K562 (cell line): ENCODE results near the gene XPO6. TPM values are rescaled to one million over a fixed set of nuclear protein-coding genes. Genes with fewer than 3 reads are reported as not detected.
A peak's percentile ranks its signal among the peaks of the same experiment; 100 is the strongest.

Experiments used
- ATAC-seq: fragments of 200-7000 bp; cut with Tn5 transposase; 3 replicates; pipeline ENCODE4 v1.9.1; 2020; ENCODE audit warnings: moderate library complexity
- BruUV-seq: library from RNA; stranded (reverse); fragments of 400-500 nt; replicated peaks from 2 replicates; lab custom pipeline; 2021; lab: Mats Ljungman, UMichigan
- CTCF ChIA-PET: fragments of 300-600 bp; formaldehyde crosslinking; extraction: SDS; loops from one replicate; lab custom pipeline; 2021; ENCODE audit warnings: low intra/inter-chr PET ratio; lab: Yijun Ruan, JAX
- POLR2A ChIA-PET: fragments of 300-600, 350-650 bp; sonication (Branson Sonifier 250); formaldehyde crosslinking; extraction: SDS; loops from one replicate; lab custom pipeline; 2021; ENCODE audit warnings: antibody characterized with exemption, inconsistent platforms; lab: Yijun Ruan, JAX
- DNase-seq, 4 experiments: peaks; one replicate each; pipeline versions ENCODE4 v3.0.0 to v3.0.0-alpha.2; 2011 to 2018; ENCODE audit warnings: low spot score in 3 of 4, mixed read lengths in 3 of 4; ENCODE audit errors: extremely low read depth in 1 of 4
- FAIRE-seq: peaks from 2 replicates; lab custom pipeline; 2011; peaks lifted over from hg19 to GRCh38; lab: Jason Lieb, UNC
- H2AFZ ChIP-seq: 2 replicates; pipeline ENCODE4 v1.6.0; 2011; ENCODE audit warnings: low read depth, low read length, control low read depth, inconsistent platforms
- H3K27ac ChIP-seq: fragments of 200-600 bp; 3 replicates; pipeline ENCODE4 v1.8.0; 2011; ENCODE audit warnings: low read depth, mild to moderate bottlenecking, control low read depth, inconsistent platforms, low read length, moderate library complexity, mixed read lengths; ENCODE audit errors: extremely low read depth
- H3K27me3 ChIP-seq, 2 experiments: fragments of 300-600 bp in 1 of 2; 2 replicates in 1 of 2; 3 replicates in 1 of 2; pipeline versions ENCODE4 v1.6.0 to v1.8.0; 2011; ENCODE audit warnings: inconsistent platforms in 2 of 2, low read length in 2 of 2, mild to moderate bottlenecking in 1 of 2, mixed read lengths in 1 of 2, moderate library complexity in 1 of 2; ENCODE audit not compliant: control insufficient read depth in 2 of 2, insufficient read depth in 2 of 2
- H3K36me3 ChIP-seq: fragments of 300-600 bp; 3 replicates; pipeline ENCODE4 v1.8.0; 2011; ENCODE audit warnings: mild to moderate bottlenecking, low read length, inconsistent platforms; ENCODE audit not compliant: control insufficient read depth, insufficient read depth
- H3K4me1 ChIP-seq, 2 experiments: fragments of 200-600 bp in 1 of 2; replicated peaks in 1 of 2; 2 replicates in 1 of 2; 3 replicates in 1 of 2; pipeline versions ENCODE4 v1.5.1 to v1.8.0; 2011; ENCODE audit warnings: inconsistent platforms in 2 of 2, low read length in 2 of 2, mild to moderate bottlenecking in 1 of 2, mixed read lengths in 1 of 2, moderate library complexity in 1 of 2; ENCODE audit not compliant: control insufficient read depth in 2 of 2, insufficient read depth in 2 of 2
- H3K4me2 ChIP-seq: 2 replicates; pipeline ENCODE4 v1.6.1; 2011; ENCODE audit warnings: low read length, control low read depth, inconsistent platforms, mixed read lengths; ENCODE audit not compliant: insufficient read depth
- H3K4me3 ChIP-seq: fragments of 200-600 bp; sonication (generic), shearing (Covaris generic); 2 replicates; pipeline ENCODE4 v1.5.1; 2016; ENCODE audit warnings: control low read depth, inconsistent platforms
- H3K79me2 ChIP-seq: fragments of 200-600 bp; 3 replicates; pipeline ENCODE4 v1.8.0; 2011; ENCODE audit warnings: low read length, inconsistent platforms; ENCODE audit not compliant: control insufficient read depth, insufficient read depth
- H3K9ac ChIP-seq, 2 experiments: 2 replicates each; pipeline versions ENCODE4 v1.6.0 to v1.6.1; 2011; ENCODE audit warnings: low read depth in 2 of 2, low read length in 2 of 2, control low read depth in 1 of 2, inconsistent platforms in 1 of 2, mild to moderate bottlenecking in 1 of 2, mixed read lengths in 1 of 2; ENCODE audit not compliant: insufficient read depth in 1 of 2
- H3K9me1 ChIP-seq: one replicate; pipeline ENCODE4 v1.6.0; 2011; ENCODE audit warnings: inconsistent platforms, mild to moderate bottlenecking, low read length, moderate library complexity; ENCODE audit not compliant: control insufficient read depth, insufficient read depth
- H3K9me3 ChIP-seq: replicated peaks from 2 replicates; pipeline ENCODE4 v1.5.1; 2011; ENCODE audit warnings: low read depth, low read length, inconsistent platforms; ENCODE audit not compliant: control insufficient read depth, insufficient read depth
- H4K20me1 ChIP-seq: replicated peaks from 2 replicates; pipeline ENCODE4 v1.6.1; 2011; ENCODE audit warnings: low read length, inconsistent platforms, mixed read lengths; ENCODE audit not compliant: control insufficient read depth, insufficient read depth
- CBX8 ChIP-seq: fragments of 200-600 bp; sonication (generic); IDR thresholded peaks from 2 replicates; pipeline ENCODE4 v1.6.1; 2012; ENCODE audit warnings: borderline replicate concordance, mixed run types, low read depth, mild to moderate bottlenecking, moderate library complexity, mixed read lengths, low read length, control low read depth, inconsistent platforms; ENCODE audit not compliant: poor library complexity, severe bottlenecking; ENCODE audit errors: extremely low read depth
- ELK3 ChIP-seq: fragments of 450-650 bp; formaldehyde crosslinking; IDR thresholded peaks from 2 replicates; pipeline ENCODE4 v1.4.0; 2020; ENCODE audit warnings: mild to moderate bottlenecking
- MECOM ChIP-seq: fragments of 250-450 bp; sonication (Bioruptor Pico); IDR thresholded peaks from 2 replicates; pipeline ENCODE4 v1.8.0; 2022; ENCODE audit warnings: inconsistent platforms
- NCOA2 ChIP-seq, 2 experiments: fragments of 450-650 bp; IDR thresholded peaks; 2 replicates each; pipeline ENCODE4 v1.6.1; 2018; ENCODE audit warnings: mild to moderate bottlenecking in 2 of 2, moderate library complexity in 1 of 2; ENCODE audit not compliant: partially characterized antibody in 2 of 2
- OTX1 ChIP-seq: fragments of 450-650 bp; formaldehyde crosslinking; IDR thresholded peaks from 2 replicates; pipeline ENCODE4 v1.4.0; 2022; ENCODE audit warnings: mild to moderate bottlenecking
- STAT6 ChIP-seq: sonication (generic); formaldehyde crosslinking; IDR thresholded peaks from 2 replicates; pipeline ENCODE4 v1.8.1; 2023; ENCODE audit warnings: mild to moderate bottlenecking, missing genetic modification reagents
- TAF15 ChIP-seq: fragments of 200-400 bp; formaldehyde crosslinking; IDR thresholded peaks from 2 replicates; pipeline ENCODE4 v1.6.1; 2017; ENCODE audit warnings: mild to moderate bottlenecking, low read depth, low read length, moderate library complexity
- ZNF316 ChIP-seq: fragments of 450-650 bp; IDR thresholded peaks from 2 replicates; pipeline ENCODE4 v1.6.1; 2016
- ZNF431 ChIP-seq: sonication (generic); formaldehyde crosslinking; IDR thresholded peaks from 2 replicates; pipeline ENCODE4 v1.8.0; 2022; ENCODE audit warnings: mild to moderate bottlenecking, missing genetic modification reagents
- WGBS: fragments of 100-300 bp; shearing (Covaris generic); methylation state at CpG from one replicate; pipeline ENCODE4 v1.1.6; 2016; ENCODE audit warnings: low coverage, mixed read lengths; ENCODE audit not compliant: insufficient coverage; ENCODE audit errors: missing lambda C conversion rate; 5-methylcytosine and 5-hydroxymethylcytosine counted together
- in situ Hi-C: fragments of 300-500 bp; cut with MboI; formaldehyde crosslinking; loops from 4 replicates; pipeline ENCODE4 v1.15.0; 2018; ENCODE audit warnings: inconsistent platforms, mixed read lengths
- intact Hi-C: fragments of 100-400 bp; cut with micrococcal nuclease; formaldehyde crosslinking; loops from 2 replicates; pipeline ENCODE4 v1.14.2; 2022
- polyA plus RNA-seq, 8 experiments: library from polyadenylated mRNA; depleted of rRNA in 4 of 8; stranded (reverse) in 5 of 8; unstranded in 3 of 8; fragments of >200 nt; fragmentation: Nextera tagmentation in 2 of 8; fragmentation: Illumina TruSeq in 1 of 8; extraction: Ambion mirVana in 2 of 8; extraction: Trizol in 1 of 8; gene quantifications; 2 replicates each; pipeline versions ENCODE4 v1.2.1 to v1.2.3, GENCODE V29; 2011 to 2014; ENCODE audit warnings: inconsistent platforms in 1 of 8, missing spikeins in 1 of 8
- total RNA-seq, 7 experiments: library from RNA; depleted of rRNA in 6 of 7; stranded (reverse); fragments of >200 nt in 6 of 7; fragmentation: Illumina TruSeq in 2 of 7; extraction: Trizol in 2 of 7; gene quantifications; 2 replicates each; pipeline versions ENCODE4 v1.2.1 to v1.2.3, GENCODE V29; 2011 to 2021; ENCODE audit warnings: low replicate concordance in 1 of 7
- TF ChIP-seq, protein P1 (sequence below): fragments of 450-650 bp; formaldehyde crosslinking; conservative IDR thresholded peaks from 2 replicates; pipeline ENCODE4 v1.4.0; 2022; ENCODE audit warnings: mild to moderate bottlenecking, missing genetic modification characterization

XPO6 gene
- total and polyA plus RNA-seq, 9 of the 15 experiments (the other 6 are each of a cell fraction or from before 2014, with no cell fraction given): 11.2 to 196 (median 119) TPM

DNA sequence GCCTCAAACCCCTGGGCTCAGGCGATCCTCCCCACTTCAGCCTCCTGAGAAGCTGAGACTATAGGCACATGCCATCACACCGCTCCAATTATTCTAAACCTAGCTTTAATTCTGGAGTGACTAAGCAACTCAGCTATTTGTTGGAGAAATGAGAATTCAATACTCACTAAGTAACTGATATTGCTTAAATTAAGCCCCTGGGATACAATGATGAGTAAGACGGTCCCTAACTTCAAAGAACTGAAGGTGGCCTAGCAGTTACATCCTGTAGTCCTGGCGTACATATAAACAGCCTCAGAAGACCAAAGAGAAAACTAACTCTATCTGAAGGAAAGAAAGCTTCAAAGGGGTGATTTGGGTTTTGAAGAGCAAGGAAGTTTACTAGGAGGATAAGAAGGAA, 25.0 kb downstream of the XPO6 start:
- H3K9ac ChIP-seq: no peak overlapping the region
- H3K27ac ChIP-seq: peak overlapping the region; percentile 36; the same call in 1 of the 3 replicates
- TF ChIP-seq ZNF316 (0 out of 2 replicates have a peak, but pooled peaks have one; percentile 2), CBX8 (no peak), NCOA2 (IDR thresholded peaks at IDR 0.05; ENCODE audit: partially characterized antibody in 2 of 2) (peak in 1 of 2 experiments; percentile 67), OTX1 (CRISPR knock-in tag) (no peak)
- DNase-seq: no peak
- in situ Hi-C loops: no loop called here
- peaks cover 56% of the 10 kb centered on the region for H3K36me3 ChIP-seq
- H3K4me1 ChIP-seq: peaks cover 12 to 49% of the 10 kb centered on the region in 2 experiments
- no peaks in the 10 kb centered on the region for H3K27me3 ChIP-seq
- WGBS: 74% methylated on average over 4 of the region's 4 CpGs
- H3K4me2 ChIP-seq: no peak overlapping the region
- intact Hi-C loops: no loop called here
- FAIRE-seq: no peak
- no peaks in the 10 kb centered on the region; the same call in 1 of the 2 replicates for H3K9me3 ChIP-seq
- peak; percentile 17; the same call in 1 of the 3 replicates for ATAC-seq
- peaks cover 100% of the 10 kb centered on the region for H3K79me2 ChIP-seq
- peaks cover 5% of the 10 kb centered on the region for H3K9me1 ChIP-seq
- peaks cover 43% of the 10 kb centered on the region for H4K20me1 ChIP-seq
- H2AFZ ChIP-seq: no peak overlapping the region
- no peak overlapping the region for H3K4me3 ChIP-seq
- ChIA-PET POLR2A (interaction anchor here (1.2 kb wide), 1 partner anchor 16 kb away, joined by 3 read pairs; no protein-coding TSS in a partner anchor), CTCF (no interaction called here)
- BruUV-seq: no TSS peak

DNA sequence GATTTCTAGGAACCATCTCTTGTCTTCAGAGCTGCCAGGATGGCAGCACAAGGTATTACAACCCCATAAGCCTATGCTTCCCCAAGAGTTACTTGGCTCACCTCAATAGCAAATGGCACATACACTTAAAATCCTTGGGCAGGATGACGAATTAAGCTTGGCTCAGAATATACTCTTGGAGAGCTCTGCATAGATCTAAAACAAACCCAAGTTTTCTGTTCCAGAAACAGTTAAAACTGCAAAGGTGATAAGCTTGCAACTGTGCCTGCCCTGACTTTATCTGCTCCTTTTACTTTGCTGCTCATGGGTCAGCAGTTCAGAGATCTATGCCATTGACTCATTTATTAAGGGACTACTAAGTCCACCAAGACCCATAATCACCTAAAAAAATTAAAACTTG, 26.1 kb downstream of the XPO6 start:
- Histone ChIP-seq H3K9ac (peak overlapping the region; percentile 4 to 40; a peak in 1 of 4 replicates), H3K36me3 (peaks cover 60% of the 10 kb centered on the region), H3K4me2 (peak overlapping the region; percentile 24; the same call in 1 of the 2 replicates), H4K20me1 (peaks cover 41% of the 10 kb centered on the region), H3K9me3 (no peaks in the 10 kb centered on the region), H3K4me1 (peaks cover 12 to 54% of the 10 kb centered on the region in 2 experiments), H3K4me3 (no peak overlapping the region), H3K9me1 (peaks cover 9% of the 10 kb centered on the region), H3K79me2 (peaks cover 100% of the 10 kb centered on the region), H3K27me3 (no peaks in the 10 kb centered on the region), H3K27ac (peak overlapping the region; percentile 36; the same call in 1 of the 3 replicates), H2AFZ (no peak overlapping the region)
- intact Hi-C loops (no loop called here), in situ Hi-C loops (no loop called here)
- ATAC-seq: peak; percentile 55
- CTCF ChIA-PET: no interaction called here
- 27% methylated on average over 1 of the region's 1 CpG for WGBS
- POLR2A ChIA-PET: interaction anchor here (0.8 to 1.0 kb wide), 2 partner anchors 8 to 10 kb away, joined by 3 read pairs; no protein-coding TSS in a partner anchor
- peak; percentile 48 for FAIRE-seq
- BruUV-seq: no TSS peak
- no peak for DNase-seq
- no peak for TF ChIP-seq ELK3 (CRISPR knock-in tag)
- no peak for TF ChIP-seq TAF15
- no peak for TF ChIP-seq MECOM (CRISPR knock-in tag)
- no peak for TF ChIP-seq ZNF431 (CRISPR knock-in tag)
- no peak for TF ChIP-seq STAT6 (CRISPR knock-in tag)
- TF ChIP-seq, protein P1, sequence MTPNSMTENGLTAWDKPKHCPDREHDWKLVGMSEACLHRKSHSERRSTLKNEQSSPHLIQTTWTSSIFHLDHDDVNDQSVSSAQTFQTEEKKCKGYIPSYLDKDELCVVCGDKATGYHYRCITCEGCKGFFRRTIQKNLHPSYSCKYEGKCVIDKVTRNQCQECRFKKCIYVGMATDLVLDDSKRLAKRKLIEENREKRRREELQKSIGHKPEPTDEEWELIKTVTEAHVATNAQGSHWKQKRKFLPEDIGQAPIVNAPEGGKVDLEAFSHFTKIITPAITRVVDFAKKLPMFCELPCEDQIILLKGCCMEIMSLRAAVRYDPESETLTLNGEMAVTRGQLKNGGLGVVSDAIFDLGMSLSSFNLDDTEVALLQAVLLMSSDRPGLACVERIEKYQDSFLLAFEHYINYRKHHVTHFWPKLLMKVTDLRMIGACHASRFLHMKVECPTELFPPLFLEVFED (CRISPR knock-in tag): no peak
